ENCODE measurements around the gene PUSL1.

GRCh38 chr1:1341549-1342021 is 33.2 kb downstream of the PUSL1 start:
- TF ChIP-seq CTCF (IDR thresholded peaks at IDR 0.05) (no peak), ZFX (IDR thresholded peaks at IDR 0.05; ENCODE audit: borderline replicate concordance) (no peak)
